ENCODE data around the gene SPARCL1. TPM values are rescaled to one million over a fixed set of nuclear protein-coding genes. Genes with fewer than 3 reads are reported as not detected.
"Not testable (repeated sequence)": the region's sequence is repeated elsewhere in the genome, so short reads cannot be mapped to it uniquely, and the experiment has no call there.

The SPARCL1 gene
- total RNA-seq, 2 experiments from 2014 or later, result not detected

DNA sequence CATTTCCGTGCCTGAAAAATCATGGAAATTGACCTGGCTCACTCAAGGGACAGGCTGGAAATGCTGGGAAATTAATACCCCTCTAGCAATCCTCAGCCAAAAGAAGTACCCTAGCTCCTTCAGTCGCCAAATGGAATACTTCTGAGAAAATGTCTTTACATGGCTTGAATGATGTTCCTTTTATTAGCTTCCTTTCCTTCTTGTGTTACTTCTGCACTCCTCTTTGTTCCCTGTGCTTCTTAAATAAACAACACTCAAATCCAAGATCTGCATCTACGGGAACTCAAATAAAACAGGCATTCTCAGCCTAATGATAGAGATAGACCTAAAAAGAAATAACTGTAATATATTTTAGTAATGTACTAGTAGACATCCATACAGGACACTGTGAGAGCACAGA lies 36.1 kb downstream of the SPARCL1 start:
- TF ChIP-seq, protein P1, sequence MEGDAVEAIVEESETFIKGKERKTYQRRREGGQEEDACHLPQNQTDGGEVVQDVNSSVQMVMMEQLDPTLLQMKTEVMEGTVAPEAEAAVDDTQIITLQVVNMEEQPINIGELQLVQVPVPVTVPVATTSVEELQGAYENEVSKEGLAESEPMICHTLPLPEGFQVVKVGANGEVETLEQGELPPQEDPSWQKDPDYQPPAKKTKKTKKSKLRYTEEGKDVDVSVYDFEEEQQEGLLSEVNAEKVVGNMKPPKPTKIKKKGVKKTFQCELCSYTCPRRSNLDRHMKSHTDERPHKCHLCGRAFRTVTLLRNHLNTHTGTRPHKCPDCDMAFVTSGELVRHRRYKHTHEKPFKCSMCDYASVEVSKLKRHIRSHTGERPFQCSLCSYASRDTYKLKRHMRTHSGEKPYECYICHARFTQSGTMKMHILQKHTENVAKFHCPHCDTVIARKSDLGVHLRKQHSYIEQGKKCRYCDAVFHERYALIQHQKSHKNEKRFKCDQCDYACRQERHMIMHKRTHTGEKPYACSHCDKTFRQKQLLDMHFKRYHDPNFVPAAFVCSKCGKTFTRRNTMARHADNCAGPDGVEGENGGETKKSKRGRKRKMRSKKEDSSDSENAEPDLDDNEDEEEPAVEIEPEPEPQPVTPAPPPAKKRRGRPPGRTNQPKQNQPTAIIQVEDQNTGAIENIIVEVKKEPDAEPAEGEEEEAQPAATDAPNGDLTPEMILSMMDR (IDR thresholded peaks at IDR 0.05), result no peak
- CTCF ChIA-PET, result no interaction called here

DNA sequence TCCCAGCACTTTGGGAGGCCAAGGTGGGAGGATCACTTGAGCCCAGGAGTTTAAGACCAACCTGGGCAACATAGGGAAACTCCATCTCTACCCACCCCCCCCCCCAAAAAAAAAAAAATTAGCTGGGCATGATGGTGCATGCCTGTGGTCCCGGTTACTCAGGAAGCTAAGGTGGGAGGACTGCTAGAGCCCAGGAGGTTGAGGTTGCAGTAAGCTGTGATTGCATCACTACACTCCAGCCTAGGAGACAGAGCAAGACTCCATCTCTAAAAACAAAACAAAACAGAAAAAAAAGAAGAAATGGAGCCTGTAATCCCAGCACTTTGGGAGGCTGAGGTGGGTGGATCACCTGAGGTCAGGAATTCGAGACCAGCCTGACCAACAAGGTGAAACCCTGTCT lies 37.3 kb downstream of the SPARCL1 start:
- H3K36me3 Mint-ChIP-seq (ENCODE audit: low read depth); H3K4me1 ChIP-seq (ENCODE audit: insufficient read depth, low read length); intact Hi-C loops (cut with DNase I, micrococcal nuclease); H3K27me3 ChIP-seq (ENCODE audit: control insufficient read depth in 1 of 2, insufficient read depth in 2 of 2, low read length in 2 of 2); H3K27me3 Mint-ChIP-seq; H3K27ac ChIP-seq (ENCODE audit: low read depth in 1 of 2, low read length in 2 of 2); CTCF ChIA-PET; POLR2A ChIA-PET; H3K9me3 ChIP-seq (ENCODE audit: control insufficient read depth in 1 of 2, insufficient read depth in 1 of 2, low read length in 2 of 2); H3K27ac Mint-ChIP-seq; ATAC-seq (ENCODE audit: poor library complexity); H3K4me3 Mint-ChIP-seq; H3K4me3 ChIP-seq (ENCODE audit: low read length); DNase-seq; H3K9me3 Mint-ChIP-seq; H3K4me1 Mint-ChIP-seq (ENCODE audit: low read depth); H3K36me3 ChIP-seq (ENCODE audit: insufficient read depth, low read length): not testable (repeated sequence)

More for the DNA sequence above, 36.1 kb downstream of the SPARCL1 start:
- H3K4me3 Mint-ChIP-seq, result no peak overlapping the region
- POLR2A ChIA-PET, result no interaction called here
- Histone ChIP-seq H3K36me3 (ENCODE audit: insufficient read depth, low read length) (no peaks in the 10 kb centered on the region), H3K4me3 (ENCODE audit: low read length) (no peak overlapping the region), H3K9me3 (ENCODE audit: control insufficient read depth in 1 of 2, insufficient read depth in 1 of 2, low read length in 2 of 2) (peaks cover 0 to 9% of the 10 kb centered on the region in 2 experiments), H3K4me1 (ENCODE audit: insufficient read depth, low read length) (no peaks in the 10 kb centered on the region), H3K27ac (ENCODE audit: low read depth in 1 of 2, low read length in 2 of 2) (no peak overlapping the region), H3K27me3 (ENCODE audit: control insufficient read depth in 1 of 2, insufficient read depth in 2 of 2, low read length in 2 of 2) (peaks cover 0 to 3% of the 10 kb centered on the region in 2 experiments)
- intact Hi-C loops (cut with DNase I, micrococcal nuclease), result no loop called here
- DNase-seq (no peak), ATAC-seq (ENCODE audit: poor library complexity) (no peak)
- H3K36me3 Mint-ChIP-seq (ENCODE audit: low read depth), result no peaks in the 10 kb centered on the region
- H3K27ac Mint-ChIP-seq, result no peak overlapping the region
- no peaks in the 10 kb centered on the region for H3K4me1 Mint-ChIP-seq (ENCODE audit: low read depth)
- no peaks in the 10 kb centered on the region for H3K27me3 Mint-ChIP-seq
- H3K9me3 Mint-ChIP-seq, result no peaks in the 10 kb centered on the region

DNA sequence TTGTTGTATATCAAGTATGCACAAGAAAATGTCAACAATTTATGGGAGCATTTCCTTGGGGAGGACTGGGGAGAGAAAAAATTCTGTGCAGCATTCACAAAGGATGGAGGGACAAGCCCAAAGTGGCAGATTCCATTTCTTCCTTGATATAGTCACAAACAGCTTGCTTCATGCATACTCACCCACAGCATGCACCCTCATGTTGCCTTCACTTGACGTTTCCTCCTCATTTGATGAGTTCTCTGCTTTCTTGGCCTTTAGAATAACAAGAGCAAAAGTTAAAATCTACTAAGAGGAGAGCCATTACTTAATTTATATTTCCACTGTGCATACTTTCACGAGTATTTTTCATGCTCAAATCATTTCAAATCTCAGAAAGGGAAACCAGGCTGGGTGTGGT lies 37.7 kb downstream of the SPARCL1 start:
- no peaks in the 10 kb centered on the region for H3K9me3 Mint-ChIP-seq
- no peaks in the 10 kb centered on the region for H3K36me3 Mint-ChIP-seq (ENCODE audit: low read depth)
- H3K9me3 ChIP-seq (ENCODE audit: control insufficient read depth in 1 of 2, insufficient read depth in 1 of 2, low read length in 2 of 2), result peaks cover 0 to 9% of the 10 kb centered on the region in 2 experiments
- no peak overlapping the region for H3K4me3 ChIP-seq (ENCODE audit: low read length)
- intact Hi-C loops (cut with DNase I, micrococcal nuclease), result no loop called here
- CTCF ChIA-PET, result no interaction called here
- no peak overlapping the region for H3K27ac Mint-ChIP-seq
- no peaks in the 10 kb centered on the region for H3K36me3 ChIP-seq (ENCODE audit: insufficient read depth, low read length)
- H3K4me1 Mint-ChIP-seq (ENCODE audit: low read depth), result no peaks in the 10 kb centered on the region
- no peaks in the 10 kb centered on the region for H3K4me1 ChIP-seq (ENCODE audit: insufficient read depth, low read length)
- ATAC-seq (ENCODE audit: poor library complexity) (no peak), DNase-seq (no peak)
- POLR2A ChIA-PET, result no interaction called here
- TF ChIP-seq, protein P1 (IDR thresholded peaks at IDR 0.05), result no peak
- no peak overlapping the region for H3K27ac ChIP-seq (ENCODE audit: low read depth in 1 of 2, low read length in 2 of 2)
- H3K4me3 Mint-ChIP-seq, result no peak overlapping the region
- no peaks in the 10 kb centered on the region for H3K27me3 Mint-ChIP-seq
- H3K27me3 ChIP-seq (ENCODE audit: control insufficient read depth in 1 of 2, insufficient read depth in 2 of 2, low read length in 2 of 2), result peaks cover 0 to 3% of the 10 kb centered on the region in 2 experiments

DNA sequence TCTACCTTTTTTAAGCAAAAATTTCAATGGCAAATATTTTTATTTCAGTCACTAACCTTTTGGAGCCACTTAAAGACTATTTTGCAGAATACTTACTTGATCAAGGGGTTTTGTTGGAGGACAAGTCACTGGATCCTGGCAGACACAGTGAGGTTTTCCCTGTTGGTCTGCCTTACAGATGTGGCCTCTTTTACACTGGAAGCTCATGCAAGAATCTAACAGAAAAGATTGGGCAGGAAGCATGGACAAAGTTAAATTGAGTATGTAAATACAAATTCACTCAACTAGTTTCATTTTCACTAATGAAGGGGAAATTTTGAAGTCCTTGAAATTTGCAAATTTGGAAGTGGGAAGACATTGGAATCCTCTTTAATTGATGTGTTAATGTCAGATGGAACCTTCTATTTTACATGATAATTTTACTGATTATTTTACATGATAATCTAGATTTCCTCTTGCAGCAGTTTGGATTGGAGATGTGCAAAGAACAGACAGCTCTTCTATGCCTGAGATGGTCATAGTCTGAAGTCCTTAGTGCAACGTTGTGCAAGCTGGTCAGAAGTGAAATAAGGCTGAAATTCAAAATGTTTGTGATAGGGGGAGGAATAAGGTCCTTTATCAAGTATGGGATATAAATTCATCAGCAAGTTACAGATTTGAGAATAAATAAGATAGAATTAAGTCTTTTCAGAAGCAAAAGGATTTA lies 38.4 kb downstream of the SPARCL1 start:
- DNase-seq (no peak), ATAC-seq (ENCODE audit: poor library complexity) (no peak)
- Histone ChIP-seq H3K27ac (ENCODE audit: low read depth in 1 of 2, low read length in 2 of 2) (no peak overlapping the region), H3K27me3 (ENCODE audit: control insufficient read depth in 1 of 2, insufficient read depth in 2 of 2, low read length in 2 of 2) (peaks cover 0 to 3% of the 10 kb centered on the region in 2 experiments), H3K4me1 (ENCODE audit: insufficient read depth, low read length) (no peaks in the 10 kb centered on the region), H3K4me3 (ENCODE audit: low read length) (no peak overlapping the region), H3K9me3 (ENCODE audit: control insufficient read depth in 1 of 2, insufficient read depth in 1 of 2, low read length in 2 of 2) (peaks cover 0 to 9% of the 10 kb centered on the region in 2 experiments), H3K36me3 (ENCODE audit: insufficient read depth, low read length) (no peaks in the 10 kb centered on the region)
- no peaks in the 10 kb centered on the region for H3K4me1 Mint-ChIP-seq (ENCODE audit: low read depth)
- no peak overlapping the region for H3K4me3 Mint-ChIP-seq
- CTCF ChIA-PET, result no interaction called here
- TF ChIP-seq, protein P1 (IDR thresholded peaks at IDR 0.05), result no peak
- no peaks in the 10 kb centered on the region for H3K27me3 Mint-ChIP-seq
- H3K36me3 Mint-ChIP-seq (ENCODE audit: low read depth), result no peaks in the 10 kb centered on the region
- POLR2A ChIA-PET, result no interaction called here
- H3K9me3 Mint-ChIP-seq, result peaks cover 3% of the 10 kb centered on the region
- intact Hi-C loops (cut with DNase I, micrococcal nuclease), result no loop called here
- H3K27ac Mint-ChIP-seq, result no peak overlapping the region
